ENCODE results near the gene NRXN3. TPM values are rescaled to one million over a fixed set of nuclear protein-coding genes. Genes with fewer than 3 reads are reported as not detected.

The NRXN3 gene
- total RNA-seq, 2 experiments from 2014 or later: not detected

DNA sequence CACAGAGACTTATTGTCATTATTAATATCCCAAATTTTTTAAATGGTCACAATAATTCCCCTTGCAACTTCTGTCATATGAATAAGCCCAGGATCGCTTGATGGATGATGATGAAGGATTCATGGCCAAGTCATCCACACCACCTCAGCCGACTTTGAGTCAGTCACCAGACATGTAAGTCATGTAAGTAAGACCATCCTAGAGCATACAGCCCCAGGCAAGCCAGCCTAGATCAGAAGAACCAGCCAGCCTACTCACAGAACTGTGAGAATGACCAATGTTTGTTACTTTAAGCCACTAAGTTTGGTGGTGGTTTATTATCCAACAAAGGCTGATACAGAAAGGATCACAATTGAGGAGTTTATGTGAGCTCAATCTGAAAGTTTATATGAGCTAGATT, 341.8 kb downstream of the NRXN3 start:
- TF ChIP-seq EZH2phosphoT487 (IDR thresholded peaks at IDR 0.05; ENCODE audit: borderline replicate concordance, low read depth, low read length): no peak
- TF ChIP-seq, protein P1, sequence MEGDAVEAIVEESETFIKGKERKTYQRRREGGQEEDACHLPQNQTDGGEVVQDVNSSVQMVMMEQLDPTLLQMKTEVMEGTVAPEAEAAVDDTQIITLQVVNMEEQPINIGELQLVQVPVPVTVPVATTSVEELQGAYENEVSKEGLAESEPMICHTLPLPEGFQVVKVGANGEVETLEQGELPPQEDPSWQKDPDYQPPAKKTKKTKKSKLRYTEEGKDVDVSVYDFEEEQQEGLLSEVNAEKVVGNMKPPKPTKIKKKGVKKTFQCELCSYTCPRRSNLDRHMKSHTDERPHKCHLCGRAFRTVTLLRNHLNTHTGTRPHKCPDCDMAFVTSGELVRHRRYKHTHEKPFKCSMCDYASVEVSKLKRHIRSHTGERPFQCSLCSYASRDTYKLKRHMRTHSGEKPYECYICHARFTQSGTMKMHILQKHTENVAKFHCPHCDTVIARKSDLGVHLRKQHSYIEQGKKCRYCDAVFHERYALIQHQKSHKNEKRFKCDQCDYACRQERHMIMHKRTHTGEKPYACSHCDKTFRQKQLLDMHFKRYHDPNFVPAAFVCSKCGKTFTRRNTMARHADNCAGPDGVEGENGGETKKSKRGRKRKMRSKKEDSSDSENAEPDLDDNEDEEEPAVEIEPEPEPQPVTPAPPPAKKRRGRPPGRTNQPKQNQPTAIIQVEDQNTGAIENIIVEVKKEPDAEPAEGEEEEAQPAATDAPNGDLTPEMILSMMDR (conservative IDR thresholded peaks at IDR 0.05; ENCODE audit: low read length): no peak
- no peak for DNase-seq (ENCODE audit: low spot score)
- Histone ChIP-seq H2AFZ (ENCODE audit: low read length) (no peak overlapping the region), H4K20me1 (ENCODE audit: insufficient read depth, low read length) (no peaks in the 10 kb centered on the region), H3K27ac (ENCODE audit: low read depth, low read length, poor library complexity, severe bottlenecking) (no peak overlapping the region), H3K36me3 (ENCODE audit: insufficient read depth, low read length) (no peaks in the 10 kb centered on the region), H3K9me2 (ENCODE audit: insufficient read depth, low read length) (no peaks in the 10 kb centered on the region), H3K4me1 (ENCODE audit: insufficient read depth, low read length, poor library complexity, severe bottlenecking) (no peaks in the 10 kb centered on the region), H3K4me2 (ENCODE audit: low read length) (no peak overlapping the region), H3K9me3 (ENCODE audit: low read length) (no peaks in the 10 kb centered on the region), H3K4me3 (ENCODE audit: low read depth, low read length, poor library complexity, severe bottlenecking) (no peak overlapping the region), H3K79me2 (ENCODE audit: insufficient read depth, low read depth, low read length) (no peaks in the 10 kb centered on the region)
- ChIA-PET POLR2A (no interaction called here), CTCF (ENCODE audit: unreplicated experiment) (no interaction called here)
- BruUV-seq (replicated peaks): no TSS peak
- intact Hi-C loops (cut with micrococcal nuclease; ENCODE audit: unreplicated experiment): no loop called here

DNA sequence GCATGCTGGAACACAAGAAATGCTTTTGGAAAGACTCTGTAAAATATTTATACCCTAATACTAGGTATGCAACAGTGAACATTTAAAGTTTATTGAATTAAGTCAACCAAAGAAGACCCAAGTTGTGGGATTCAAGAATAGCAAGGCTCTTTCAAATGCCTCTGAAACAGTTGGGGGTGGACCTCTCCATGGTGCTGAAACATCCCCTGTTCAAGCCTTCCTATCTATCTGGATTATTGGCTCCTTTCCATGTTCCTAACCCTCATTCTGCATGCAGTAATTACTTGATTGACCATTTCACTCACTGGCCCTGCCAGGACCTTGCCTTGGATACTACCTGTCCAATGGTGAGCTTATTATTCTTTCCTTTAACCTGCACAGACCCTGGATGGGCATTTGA, 349.7 kb downstream of the NRXN3 start:
- peak; percentile 34 for DNase-seq (ENCODE audit: low spot score)
- no peak overlapping the region for H3K4me2 ChIP-seq (ENCODE audit: low read length)
- ChIA-PET CTCF (ENCODE audit: unreplicated experiment) (no interaction called here), POLR2A (interaction anchor here (0.6 to 0.8 kb wide), 2 partner anchors 12 to 13 kb away, joined by 3 to 4 read pairs; no protein-coding TSS in a partner anchor)
- no peaks in the 10 kb centered on the region for H4K20me1 ChIP-seq (ENCODE audit: insufficient read depth, low read length)
- no peaks in the 10 kb centered on the region for H3K36me3 ChIP-seq (ENCODE audit: insufficient read depth, low read length)
- no peaks in the 10 kb centered on the region for H3K79me2 ChIP-seq (ENCODE audit: insufficient read depth, low read depth, low read length)
- no peak overlapping the region for H3K27ac ChIP-seq (ENCODE audit: low read depth, low read length, poor library complexity, severe bottlenecking)
- intact Hi-C loops (cut with micrococcal nuclease; ENCODE audit: unreplicated experiment): no loop called here
- no peaks in the 10 kb centered on the region for H3K9me3 ChIP-seq (ENCODE audit: low read length)
- H2AFZ ChIP-seq (ENCODE audit: low read length): no peak overlapping the region
- H3K4me1 ChIP-seq (ENCODE audit: insufficient read depth, low read length, poor library complexity, severe bottlenecking): no peaks in the 10 kb centered on the region
- no peak overlapping the region for H3K4me3 ChIP-seq (ENCODE audit: low read depth, low read length, poor library complexity, severe bottlenecking)
- TF ChIP-seq, protein P1 (conservative IDR thresholded peaks at IDR 0.05; ENCODE audit: low read length): no peak
- no peak for TF ChIP-seq EZH2phosphoT487 (IDR thresholded peaks at IDR 0.05; ENCODE audit: borderline replicate concordance, low read depth, low read length)
- no peaks in the 10 kb centered on the region for H3K9me2 ChIP-seq (ENCODE audit: insufficient read depth, low read length)
- no TSS peak for BruUV-seq (replicated peaks)

DNA sequence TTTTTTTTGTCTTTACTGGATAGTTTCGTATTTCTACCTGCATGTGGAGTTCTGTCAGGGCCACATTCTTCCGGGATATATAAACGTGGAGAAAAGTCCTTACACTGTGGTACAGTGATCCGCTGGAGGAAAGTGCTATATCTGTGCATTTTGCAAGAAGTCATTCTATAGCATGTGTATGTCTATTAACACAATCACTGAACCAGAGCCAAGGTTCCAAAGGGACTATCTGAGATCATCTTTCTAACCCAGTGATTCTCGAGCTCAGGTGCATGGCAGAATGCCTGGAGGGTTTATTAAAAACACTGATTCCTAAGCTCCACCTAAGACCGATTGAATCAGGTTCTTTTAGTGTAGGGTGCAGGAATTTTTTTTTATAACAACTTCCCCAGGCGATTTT, 354.0 kb downstream of the NRXN3 start:
- DNase-seq (ENCODE audit: low spot score): no peak
- Histone ChIP-seq H3K9me3 (ENCODE audit: low read length) (no peaks in the 10 kb centered on the region), H3K79me2 (ENCODE audit: insufficient read depth, low read depth, low read length) (no peaks in the 10 kb centered on the region), H3K4me1 (ENCODE audit: insufficient read depth, low read length, poor library complexity, severe bottlenecking) (no peaks in the 10 kb centered on the region), H3K4me3 (ENCODE audit: low read depth, low read length, poor library complexity, severe bottlenecking) (no peak overlapping the region), H3K36me3 (ENCODE audit: insufficient read depth, low read length) (no peaks in the 10 kb centered on the region), H3K27ac (ENCODE audit: low read depth, low read length, poor library complexity, severe bottlenecking) (no peak overlapping the region), H3K4me2 (ENCODE audit: low read length) (no peak overlapping the region), H3K9me2 (ENCODE audit: insufficient read depth, low read length) (no peaks in the 10 kb centered on the region), H4K20me1 (ENCODE audit: insufficient read depth, low read length) (no peaks in the 10 kb centered on the region), H2AFZ (ENCODE audit: low read length) (no peak overlapping the region)
- BruUV-seq (replicated peaks): no TSS peak
- ChIA-PET CTCF (ENCODE audit: unreplicated experiment) (no interaction called here), POLR2A (no interaction called here)
- TF ChIP-seq EZH2phosphoT487 (IDR thresholded peaks at IDR 0.05; ENCODE audit: borderline replicate concordance, low read depth, low read length): no peak
- TF ChIP-seq, protein P1 (conservative IDR thresholded peaks at IDR 0.05; ENCODE audit: low read length): no peak
- intact Hi-C loops (cut with micrococcal nuclease; ENCODE audit: unreplicated experiment): no loop called here
